ENCODE results near the gene HDAC4. TPM values are rescaled to one million over a fixed set of nuclear protein-coding genes. Genes with fewer than 3 reads are reported as not detected.

HDAC4 gene
- total and polyA plus RNA-seq, 4 donors, result 2.9 to 37.2 (median 4.4) TPM

GRCh38 chr2:239024226-239024625 is 376.6 kb downstream of the HDAC4 start (continued):
- TF ChIP-seq GABPA (IDR thresholded peaks at IDR 0.05 in 1 of 2, conservative IDR thresholded peaks at IDR 0.05 in 1 of 2) (no peak), SP1 (IDR thresholded peaks at IDR 0.05) (no peak), YY1 (IDR thresholded peaks at IDR 0.05) (no peak), RXRA (IDR thresholded peaks at IDR 0.05) (no peak), EGR1 (IDR thresholded peaks at IDR 0.05; ENCODE audit: low read depth in 2 of 2) (no peak)

GRCh38 chr2:239022437-239023260 is 378.2 kb downstream of the HDAC4 start:
- Histone ChIP-seq H3K36me3 (ENCODE audit: control insufficient read depth in 4 of 4, insufficient read depth in 3 of 4, low read depth in 1 of 4, low read length in 3 of 4) (no peaks in the 10 kb centered on the region), H3K9me3 (ENCODE audit: control insufficient read depth in 4 of 4, low read length in 3 of 4) (no peaks in the 10 kb centered on the region), H3K27ac (ENCODE audit: low read depth in 1 of 2, low read length in 2 of 2) (no peak overlapping the region), H3K4me1 (ENCODE audit: control insufficient read depth in 4 of 4, insufficient read depth in 4 of 4, low read length in 3 of 4) (no peaks in the 10 kb centered on the region), H3K9ac (ENCODE audit: low read depth in 1 of 2, low read length in 2 of 2) (no peak overlapping the region), H3K27me3 (ENCODE audit: control insufficient read depth in 4 of 4, insufficient read depth in 4 of 4, low read length in 3 of 4) (peaks cover 0 to 3% (median 0%) of the 10 kb centered on the region in 4 donors), H3K4me3 (ENCODE audit: low read depth in 1 of 3, low read length in 3 of 3) (no peak overlapping the region)
- TF ChIP-seq CTCF (IDR thresholded peaks at IDR 0.05; ENCODE audit: low read depth, low read length, missing input control) (no peak), GABPA (IDR thresholded peaks at IDR 0.05 in 1 of 2, conservative IDR thresholded peaks at IDR 0.05 in 1 of 2) (no peak), REST (IDR thresholded peaks at IDR 0.05) (no peak), MAX (IDR thresholded peaks at IDR 0.05) (no peak), ATF3 (IDR thresholded peaks at IDR 0.05) (no peak), HNF4G (IDR thresholded peaks at IDR 0.05) (no peak), FOXA2 (IDR thresholded peaks at IDR 0.05) (no peak), YY1 (IDR thresholded peaks at IDR 0.05) (no peak), RAD21 (IDR thresholded peaks at IDR 0.05) (no peak), SP1 (IDR thresholded peaks at IDR 0.05) (no peak), RXRA (IDR thresholded peaks at IDR 0.05) (no peak), ZBTB33 (IDR thresholded peaks at IDR 0.05) (no peak), FOXA1 (IDR thresholded peaks at IDR 0.05) (no peak)
- whole genome bisulfite sequencing, result 86% methylated on average over 16 of the region's 16 CpGs
- DNase-seq (ENCODE audit: low spot score), result no peak
